Osteocyte (in vitro differentiated cells): ENCODE results near the gene CUBN. TPM values are rescaled to one million over a fixed set of nuclear protein-coding genes. Genes with fewer than 3 reads are reported as not detected.

ENCODE experiments used
- DNase-seq: peaks from one replicate; pipeline ENCODE4 v3.0.0; 2021; ENCODE audit warnings: mixed read lengths; ENCODE audit not compliant: unreplicated experiment; ENCODE audit errors: extremely low spot score
- H3K27ac Mint-ChIP-seq: one replicate; pipeline ENCODE4 v1.8.0; 2021; ENCODE audit warnings: mild to moderate bottlenecking, mixed read lengths; ENCODE audit not compliant: unreplicated experiment
- H3K27me3 Mint-ChIP-seq: one replicate; pipeline ENCODE4 v1.8.0; 2021; ENCODE audit warnings: mixed read lengths; ENCODE audit not compliant: unreplicated experiment
- H3K36me3 Mint-ChIP-seq: one replicate; pipeline ENCODE4 v1.8.0; 2021; ENCODE audit warnings: mixed read lengths; ENCODE audit not compliant: unreplicated experiment
- H3K4me1 Mint-ChIP-seq: one replicate; pipeline ENCODE4 v1.8.0; 2021; ENCODE audit warnings: mixed read lengths; ENCODE audit not compliant: unreplicated experiment
- H3K4me3 Mint-ChIP-seq: one replicate; pipeline ENCODE4 v1.8.0; 2021; ENCODE audit warnings: mild to moderate bottlenecking, moderate library complexity, mixed read lengths; ENCODE audit not compliant: unreplicated experiment
- H3K9me3 Mint-ChIP-seq: one replicate; pipeline ENCODE4 v1.8.0; 2021; ENCODE audit warnings: mixed read lengths; ENCODE audit not compliant: unreplicated experiment
- total RNA-seq: library from RNA; stranded (reverse); gene quantifications from 2 replicates; pipeline ENCODE4 v1.2.1, GENCODE V29; 2021
- TF ChIP-seq, protein P1 (sequence below): fragments of 200-600 bp; sonication (generic); IDR thresholded peaks from 2 replicates; pipeline ENCODE4 v1.5.0; 2021; ENCODE audit warnings: antibody characterized with exemption, mild to moderate bottlenecking, moderate library complexity

Gene CUBN
- total RNA-seq, 1 donor from 2014 or later, result 1.4 TPM

- H3K4me3 Mint-ChIP-seq, result no peak overlapping the region
- no peak overlapping the region for H3K27ac Mint-ChIP-seq
- H3K9me3 Mint-ChIP-seq, result peaks cover 5% of the 10 kb centered on the region
- H3K27me3 Mint-ChIP-seq, result no peaks in the 10 kb centered on the region
- no peaks in the 10 kb centered on the region for H3K36me3 Mint-ChIP-seq
- TF ChIP-seq, protein P1, sequence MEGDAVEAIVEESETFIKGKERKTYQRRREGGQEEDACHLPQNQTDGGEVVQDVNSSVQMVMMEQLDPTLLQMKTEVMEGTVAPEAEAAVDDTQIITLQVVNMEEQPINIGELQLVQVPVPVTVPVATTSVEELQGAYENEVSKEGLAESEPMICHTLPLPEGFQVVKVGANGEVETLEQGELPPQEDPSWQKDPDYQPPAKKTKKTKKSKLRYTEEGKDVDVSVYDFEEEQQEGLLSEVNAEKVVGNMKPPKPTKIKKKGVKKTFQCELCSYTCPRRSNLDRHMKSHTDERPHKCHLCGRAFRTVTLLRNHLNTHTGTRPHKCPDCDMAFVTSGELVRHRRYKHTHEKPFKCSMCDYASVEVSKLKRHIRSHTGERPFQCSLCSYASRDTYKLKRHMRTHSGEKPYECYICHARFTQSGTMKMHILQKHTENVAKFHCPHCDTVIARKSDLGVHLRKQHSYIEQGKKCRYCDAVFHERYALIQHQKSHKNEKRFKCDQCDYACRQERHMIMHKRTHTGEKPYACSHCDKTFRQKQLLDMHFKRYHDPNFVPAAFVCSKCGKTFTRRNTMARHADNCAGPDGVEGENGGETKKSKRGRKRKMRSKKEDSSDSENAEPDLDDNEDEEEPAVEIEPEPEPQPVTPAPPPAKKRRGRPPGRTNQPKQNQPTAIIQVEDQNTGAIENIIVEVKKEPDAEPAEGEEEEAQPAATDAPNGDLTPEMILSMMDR, result no peak
- DNase-seq, result no peak
- H3K4me1 Mint-ChIP-seq, result peaks cover 11% of the 10 kb centered on the region
Observed at GRCh38 chr10:17138460-17139042, 8.9 kb upstream of the CUBN start.

- Mint-ChIP-seq H3K27me3 (no peaks in the 10 kb centered on the region), H3K4me3 (no peak overlapping the region), H3K9me3 (no peaks in the 10 kb centered on the region), H3K36me3 (no peaks in the 10 kb centered on the region), H3K27ac (no peak overlapping the region), H3K4me1 (peaks cover 11% of the 10 kb centered on the region)
- TF ChIP-seq, protein P1, result no peak
- DNase-seq, result no peak
Observed at GRCh38 chr10:17134737-17135260, 5.2 kb upstream of the CUBN start.

DNA sequence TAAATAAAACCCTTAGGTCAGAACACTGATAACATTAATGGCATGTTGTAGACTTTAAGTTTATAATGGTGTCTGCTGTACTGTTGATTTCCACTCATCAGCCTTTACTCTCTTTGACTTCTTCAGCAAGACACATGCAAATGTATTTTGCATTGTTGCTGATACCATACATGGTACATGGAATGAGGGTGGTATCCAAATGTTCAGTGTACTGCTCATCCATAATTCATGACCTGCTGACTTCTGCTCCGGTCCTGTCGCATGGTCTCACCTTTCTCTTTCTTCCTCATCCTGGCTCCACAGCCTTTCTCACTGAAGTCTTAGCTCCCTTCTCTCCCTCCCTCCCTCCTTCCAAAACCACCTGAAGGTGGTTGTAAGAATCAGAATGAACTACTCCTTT is 4.7 kb upstream of the CUBN start:
- Mint-ChIP-seq H3K27me3 (no peaks in the 10 kb centered on the region), H3K9me3 (no peaks in the 10 kb centered on the region), H3K27ac (no peak overlapping the region), H3K4me1 (peaks cover 11% of the 10 kb centered on the region), H3K36me3 (no peaks in the 10 kb centered on the region), H3K4me3 (no peak overlapping the region)
- DNase-seq, result no peak
- TF ChIP-seq, protein P1, result no peak

- no peaks in the 10 kb centered on the region for H3K27me3 Mint-ChIP-seq
- DNase-seq, result no peak
- no peak overlapping the region for H3K4me3 Mint-ChIP-seq
- H3K9me3 Mint-ChIP-seq, result no peaks in the 10 kb centered on the region
- H3K36me3 Mint-ChIP-seq, result no peaks in the 10 kb centered on the region
- TF ChIP-seq, protein P1, result no peak
- no peak overlapping the region for H3K27ac Mint-ChIP-seq
- peaks cover 5% of the 10 kb centered on the region for H3K4me1 Mint-ChIP-seq
Observed at GRCh38 chr10:17128261-17128660, 1.4 kb downstream of the CUBN start.

- Mint-ChIP-seq H3K4me1 (peaks cover 15% of the 10 kb centered on the region), H3K36me3 (no peaks in the 10 kb centered on the region), H3K9me3 (no peaks in the 10 kb centered on the region), H3K4me3 (no peak overlapping the region), H3K27ac (no peak overlapping the region), H3K27me3 (no peaks in the 10 kb centered on the region)
- no peak for DNase-seq
- TF ChIP-seq, protein P1, result no peak
Observed at GRCh38 chr10:17126327-17126726, 3.3 kb downstream of the CUBN start.
